GM19099 (cell line): ENCODE results near the gene TPD52L1.

Source experiments
- POLR2A ChIP-seq: IDR thresholded peaks from 3 replicates; pipeline ENCODE4 v1.6.1; 2011; ENCODE audit warnings: low read depth; ENCODE audit not compliant: insufficient read length; ENCODE audit errors: extremely low read depth

TPD52L1 gene, protein sequence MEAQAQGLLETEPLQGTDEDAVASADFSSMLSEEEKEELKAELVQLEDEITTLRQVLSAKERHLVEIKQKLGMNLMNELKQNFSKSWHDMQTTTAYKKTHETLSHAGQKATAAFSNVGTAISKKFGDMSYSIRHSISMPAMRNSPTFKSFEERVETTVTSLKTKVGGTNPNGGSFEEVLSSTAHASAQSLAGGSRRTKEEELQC

DNA sequence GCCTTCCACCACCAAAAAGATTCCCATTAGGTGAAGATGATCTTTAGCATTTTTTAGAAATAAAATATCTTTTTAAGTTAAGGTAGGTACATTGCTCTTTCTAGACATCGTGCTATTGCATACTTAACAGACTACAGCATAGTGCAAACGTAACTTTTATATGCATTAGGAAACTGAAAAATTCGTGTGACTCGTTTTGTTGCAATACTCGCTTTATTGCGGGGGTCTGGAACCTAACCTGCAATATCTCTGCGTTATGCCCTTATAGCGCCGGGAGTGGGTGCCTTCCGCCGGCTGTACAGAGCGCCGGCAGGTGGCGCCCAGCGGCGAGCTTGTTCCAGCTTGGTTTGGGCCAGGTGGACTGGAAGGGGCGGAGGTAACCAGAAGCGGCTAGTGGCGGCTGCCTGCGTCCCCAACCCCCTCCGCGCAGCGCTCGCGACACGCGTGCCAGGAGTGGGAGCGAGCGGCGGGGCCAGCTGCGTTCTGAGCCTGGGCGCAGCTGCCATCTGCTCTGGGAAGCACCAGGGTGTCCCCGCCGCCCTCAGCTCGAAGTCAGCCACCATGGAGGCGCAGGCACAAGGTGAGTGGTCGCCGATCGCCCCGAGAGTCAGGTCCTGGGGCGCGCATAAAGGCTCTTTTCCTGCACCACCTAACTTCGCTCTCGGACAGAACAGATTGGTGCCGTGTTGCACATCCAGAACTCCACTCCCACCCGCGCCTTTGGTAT is at the start of gene TPD52L1:
TPD52L1 (plus strand) TSS at position 383 of the 727 bp plus-strand sequence; CDS start at position 562, 179 bp downstream.
- no peak for TF ChIP-seq POLR2A

DNA sequence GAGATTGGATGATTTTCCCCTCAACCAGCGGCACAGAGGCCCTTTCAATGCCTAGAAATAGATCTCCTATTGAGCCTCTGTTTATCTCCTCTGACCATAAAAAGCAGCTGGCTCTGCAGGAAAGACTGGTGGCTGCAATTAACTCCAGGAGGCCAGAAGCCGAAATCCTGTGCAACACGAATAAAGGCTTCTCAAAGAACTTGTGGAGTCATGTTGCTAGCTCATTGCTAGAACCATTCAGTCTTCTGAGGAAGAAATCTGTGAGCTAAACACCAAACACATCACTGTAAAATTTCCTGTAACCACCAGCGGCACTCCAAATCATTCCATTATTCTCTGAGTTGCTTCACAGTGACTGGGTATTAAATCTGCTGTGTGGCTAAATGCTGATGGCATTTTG is 49.1 kb upstream of the TPD52L1 start:
- no peak for TF ChIP-seq POLR2A

DNA sequence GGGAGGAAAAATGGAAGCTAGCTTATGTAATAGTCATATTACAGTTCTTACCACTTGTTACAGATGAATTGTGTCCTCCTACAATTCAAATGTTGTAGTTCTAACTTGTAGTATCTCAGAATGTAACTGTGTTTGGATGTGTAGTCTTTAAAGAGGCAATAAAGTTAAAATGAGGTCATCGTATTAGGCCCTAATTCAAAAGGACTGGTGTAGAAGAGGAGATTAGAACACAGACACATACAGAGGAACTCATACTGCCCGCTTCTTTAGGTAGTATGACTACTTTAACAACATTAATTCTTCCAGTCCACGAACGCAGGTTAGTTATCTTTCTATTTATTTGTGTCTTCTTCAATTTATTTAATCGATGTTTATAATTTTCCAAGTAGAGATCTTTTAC is 46.5 kb upstream of the TPD52L1 start:
- TF ChIP-seq POLR2A: no peak

DNA sequence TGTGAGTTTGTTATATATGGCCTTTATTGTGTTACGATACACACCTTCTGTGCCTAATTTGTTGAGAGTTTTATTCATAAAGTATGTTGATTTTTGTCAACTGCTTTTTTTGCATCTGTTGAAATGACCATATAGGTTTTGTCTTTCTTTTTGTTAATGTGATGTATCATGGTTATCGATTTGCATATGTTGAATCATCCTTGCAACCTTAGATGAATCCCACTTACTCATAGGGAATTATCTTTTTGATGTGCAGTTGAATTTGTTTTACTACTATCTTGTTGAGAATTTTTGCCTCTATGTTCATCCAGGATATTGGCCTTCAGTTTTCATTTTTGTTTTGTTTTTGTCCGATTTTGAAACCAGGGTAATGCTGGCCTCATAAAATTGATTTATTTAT is 45.7 kb upstream of the TPD52L1 start:
- no peak for TF ChIP-seq POLR2A

DNA sequence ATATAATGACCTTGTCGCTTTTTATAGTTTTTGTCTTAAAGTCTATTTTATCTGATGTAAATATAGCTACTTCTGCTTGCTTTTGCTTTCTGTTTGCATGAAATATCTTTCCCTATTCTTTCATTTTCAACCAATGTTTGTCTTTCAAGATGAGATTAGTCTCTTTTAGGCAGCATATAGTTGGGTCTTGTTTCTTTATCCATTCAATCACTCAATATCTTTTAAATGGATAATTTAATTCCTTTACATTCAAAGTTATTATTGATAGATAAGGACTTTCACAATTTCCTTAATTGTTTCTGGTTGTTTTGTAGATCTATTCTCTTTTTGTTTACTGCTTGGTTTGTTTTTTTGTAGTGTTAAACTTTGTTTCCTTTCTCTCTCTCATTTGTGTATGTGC is 43.5 kb upstream of the TPD52L1 start:
- no peak for TF ChIP-seq POLR2A

DNA sequence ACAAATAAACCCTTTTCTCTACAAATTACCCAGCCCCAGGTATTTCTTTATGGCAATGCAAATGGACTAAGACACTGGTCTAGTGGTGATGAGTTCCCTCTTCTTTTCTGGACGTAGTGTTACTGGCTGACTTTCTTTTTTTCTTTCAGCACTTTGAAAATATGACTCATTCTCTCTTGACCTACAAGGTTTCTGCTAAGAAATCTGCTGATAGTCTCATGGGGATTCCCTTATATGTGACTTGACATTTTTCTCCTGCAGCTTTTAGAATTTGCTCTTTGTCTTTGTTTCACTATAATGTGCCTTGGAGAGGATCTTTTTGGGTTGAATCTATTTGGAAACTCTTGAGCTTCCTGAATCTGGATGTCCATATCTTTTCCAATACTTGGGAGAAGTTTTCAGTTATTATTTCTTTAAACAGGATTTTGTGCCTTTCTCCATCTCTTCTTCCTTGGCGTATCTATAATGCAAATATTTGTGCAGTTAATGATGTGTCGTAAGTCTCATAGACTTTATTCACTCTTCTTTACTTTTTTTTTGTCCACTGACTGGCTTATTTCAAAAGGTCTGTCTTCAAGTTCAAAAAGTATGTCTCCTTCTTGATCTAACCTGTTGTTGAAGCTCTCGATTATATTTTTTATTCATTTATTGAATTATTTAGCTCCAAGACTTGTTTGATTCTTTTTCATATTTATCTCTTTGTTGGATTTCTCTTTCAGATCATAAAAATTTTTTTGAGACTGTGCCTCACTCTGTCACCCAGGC is 42.2 kb upstream of the TPD52L1 start:
- TF ChIP-seq POLR2A: no peak

DNA sequence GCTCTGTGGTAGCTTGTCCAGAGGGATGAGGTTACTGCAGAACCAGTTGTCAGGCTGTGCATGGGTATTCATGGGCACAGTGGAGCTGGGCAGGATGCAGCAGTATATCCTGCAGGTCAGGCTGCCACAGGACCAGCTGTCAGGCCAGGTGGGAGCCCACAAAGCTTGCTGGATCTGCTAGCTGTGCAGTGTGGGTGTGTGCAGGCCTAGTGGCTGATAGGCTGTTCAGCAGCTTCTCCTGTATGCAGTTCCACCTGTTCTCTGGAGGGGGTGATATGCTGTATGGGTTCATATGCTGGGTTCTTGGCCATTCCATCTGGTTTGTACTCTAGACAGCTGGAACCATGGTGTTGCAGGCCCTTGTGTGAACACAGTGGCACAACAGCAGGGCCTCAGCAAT is 40.6 kb upstream of the TPD52L1 start:
- TF ChIP-seq POLR2A: no peak

DNA sequence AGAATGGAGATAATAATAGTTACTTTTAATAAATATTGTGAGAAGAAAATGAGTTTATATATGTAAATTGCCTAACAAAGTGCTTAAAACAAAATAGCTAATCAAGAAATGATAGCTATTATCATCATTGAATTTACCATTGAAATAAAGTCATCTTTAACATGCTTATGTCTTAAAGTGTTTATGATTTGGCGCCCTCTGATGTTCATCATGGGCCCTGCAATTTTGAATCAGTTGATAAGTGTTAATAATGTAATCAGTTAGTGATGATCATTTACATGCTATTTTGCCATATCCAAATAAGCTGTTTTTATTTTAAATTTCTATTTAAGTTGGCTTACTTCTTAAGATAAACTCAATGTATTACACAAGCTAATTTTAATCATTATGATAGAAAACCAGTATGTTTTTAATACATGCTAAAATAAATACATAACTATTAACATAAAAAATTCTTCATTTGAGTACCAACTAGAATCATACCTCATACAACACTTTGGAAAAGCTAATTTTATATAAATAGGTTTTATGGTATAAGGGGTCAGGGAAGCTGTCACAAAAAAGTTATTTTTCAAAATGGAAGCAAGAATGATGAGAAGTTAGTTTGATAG is 39.2 kb upstream of the TPD52L1 start:
- TF ChIP-seq POLR2A: no peak

DNA sequence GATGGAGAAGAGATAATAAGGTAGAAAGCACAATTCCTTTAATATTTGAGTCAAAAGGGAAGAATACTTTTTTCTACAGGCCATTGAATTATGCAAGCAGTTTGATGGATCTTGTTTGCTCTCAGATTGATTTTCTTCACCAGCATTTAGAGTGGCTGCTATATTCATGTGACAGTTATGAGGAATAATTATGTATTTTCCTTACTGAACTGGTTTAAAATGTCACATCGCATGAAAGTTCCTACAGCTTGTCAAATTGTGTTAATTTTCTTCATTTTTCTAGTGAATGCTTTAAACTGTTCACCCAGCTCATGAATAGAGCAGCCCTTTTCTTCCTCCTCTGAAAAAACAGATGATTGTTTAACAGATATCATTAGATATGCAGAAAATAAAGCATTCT is 37.4 kb upstream of the TPD52L1 start:
- no peak for TF ChIP-seq POLR2A

DNA sequence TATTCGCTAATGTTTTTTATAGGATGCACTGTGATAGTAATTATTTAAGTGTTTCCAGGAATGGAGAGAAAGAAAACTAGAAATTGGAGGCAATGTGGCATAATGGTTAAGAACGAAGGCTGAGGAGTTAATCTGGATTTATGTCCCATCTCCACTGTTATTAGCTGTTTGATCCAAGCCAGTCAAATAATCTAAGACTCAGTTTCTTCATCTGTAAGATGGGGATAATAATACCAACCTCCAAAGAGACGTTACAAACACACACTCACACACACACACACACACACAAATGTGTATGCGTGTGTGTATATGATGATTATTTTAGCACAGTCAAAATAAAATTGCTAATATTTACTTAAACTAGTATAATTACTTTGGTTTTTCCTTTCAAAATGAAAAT is 36.9 kb upstream of the TPD52L1 start:
- TF ChIP-seq POLR2A: no peak

DNA sequence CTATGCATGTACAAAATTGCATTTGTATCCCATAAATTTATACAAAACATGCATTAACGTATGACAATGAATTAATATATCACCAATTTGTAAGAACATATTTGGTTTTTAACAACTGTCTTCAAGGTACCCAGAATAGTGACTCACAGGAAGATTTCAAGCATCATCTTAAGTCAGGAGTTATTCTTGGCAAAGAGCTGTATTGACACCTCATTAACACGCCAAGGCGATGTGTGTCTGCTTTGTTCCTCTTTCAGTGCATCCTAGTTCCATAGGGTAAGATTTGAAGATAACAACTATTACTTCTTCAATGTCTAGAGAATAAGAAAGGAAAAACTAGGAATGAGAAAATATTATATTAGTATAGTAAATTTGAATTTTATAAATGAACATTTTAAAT is 35.8 kb upstream of the TPD52L1 start:
- no peak for TF ChIP-seq POLR2A

DNA sequence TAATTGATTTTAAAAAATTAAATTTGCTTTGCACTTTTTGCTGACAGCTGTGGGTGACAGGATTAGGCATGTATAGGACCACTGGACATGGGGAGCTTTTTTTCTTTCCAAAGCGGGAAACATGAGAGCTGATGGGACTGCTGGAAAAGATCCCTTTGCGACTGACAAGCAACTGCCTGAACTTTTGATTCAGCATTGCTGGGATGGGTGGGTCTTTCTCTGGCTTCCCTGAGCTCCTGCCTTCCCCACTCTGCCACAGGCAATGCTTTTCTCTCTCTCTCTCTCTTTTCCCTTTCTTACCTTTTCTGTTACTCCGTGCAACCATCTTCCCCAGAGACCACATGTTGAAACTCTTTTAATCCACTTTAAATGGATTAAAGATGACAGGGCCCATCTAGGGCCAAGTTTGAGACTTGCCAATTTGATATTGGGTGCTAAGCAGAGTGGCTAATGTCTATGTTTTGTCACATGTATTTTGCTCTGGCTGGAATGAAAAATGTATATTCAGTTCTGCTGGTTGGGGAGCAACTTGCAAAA is 33.5 kb upstream of the TPD52L1 start:
- TF ChIP-seq POLR2A: no peak

DNA sequence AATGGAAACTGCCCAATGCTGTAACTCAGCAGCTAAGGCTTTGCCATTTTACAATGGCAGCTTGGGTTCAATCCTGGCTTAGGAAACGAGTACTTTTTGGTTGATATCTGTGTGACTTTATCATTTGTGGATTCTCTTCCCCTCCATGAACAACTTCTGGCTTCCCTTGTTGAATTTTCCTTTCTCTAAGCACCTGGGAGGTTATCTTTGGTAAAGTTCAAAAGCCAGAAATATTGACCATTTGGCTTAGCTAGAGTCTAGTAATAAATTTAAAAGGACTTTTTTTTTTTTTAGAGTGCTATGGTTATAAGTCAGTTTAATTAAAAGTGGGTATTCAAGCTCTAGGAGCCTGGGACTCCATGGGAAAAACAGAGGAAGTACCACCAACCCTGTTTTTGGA is 31.7 kb upstream of the TPD52L1 start:
- no peak for TF ChIP-seq POLR2A

DNA sequence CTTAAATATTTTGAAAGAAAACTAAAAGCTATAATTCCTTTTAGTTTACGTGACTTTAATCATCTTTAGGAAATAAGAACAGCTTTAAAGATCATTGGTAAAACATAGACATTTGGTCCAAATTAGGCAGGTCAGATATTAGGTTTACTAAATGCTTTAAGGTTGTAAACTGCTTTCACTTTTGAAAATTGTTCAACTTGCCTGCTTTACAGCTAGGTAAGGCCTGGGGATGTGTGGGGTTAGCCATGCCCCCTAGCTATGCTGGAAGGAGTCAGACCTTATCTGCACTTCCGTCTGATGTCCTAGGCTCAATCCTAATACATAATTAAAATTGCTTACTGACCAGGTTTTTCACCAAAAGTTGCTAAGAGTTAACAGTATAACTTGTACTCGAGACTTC is 30.5 kb upstream of the TPD52L1 start:
- TF ChIP-seq POLR2A: no peak

DNA sequence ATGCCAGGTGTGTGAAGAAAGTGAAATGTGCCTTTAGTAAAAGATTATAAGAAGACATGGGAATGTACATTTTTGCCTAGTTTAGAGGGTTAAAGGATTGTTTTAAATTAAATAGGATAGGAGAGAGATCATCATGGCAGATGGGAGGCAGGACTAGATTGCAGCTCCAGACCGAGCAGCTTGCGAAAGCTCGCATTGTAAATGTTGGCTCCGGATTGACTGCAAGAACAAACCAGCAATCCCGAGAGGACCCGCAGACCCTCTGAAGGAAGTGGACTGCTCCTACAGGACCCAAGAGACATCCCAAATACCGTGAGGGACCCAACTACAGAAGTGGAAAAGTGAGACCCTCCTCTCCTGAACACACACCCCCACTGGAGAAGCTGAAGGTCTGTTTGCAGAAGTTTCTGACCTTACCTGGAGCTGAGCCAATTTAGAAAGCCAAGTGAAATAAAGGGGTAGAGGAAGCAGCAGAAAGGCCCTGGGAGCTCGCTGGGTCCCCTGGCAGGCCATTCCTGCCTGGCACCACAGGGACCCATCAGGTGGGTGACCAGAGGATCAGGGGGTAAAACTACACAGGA is 30.0 kb upstream of the TPD52L1 start:
- no peak for TF ChIP-seq POLR2A
